Measurements from ENCODE around the gene BRD7. TPM values are rescaled to one million over a fixed set of nuclear protein-coding genes. Genes with fewer than 3 reads are reported as not detected.

BRD7 gene
- total RNA-seq, 1 donor from 2014 or later, result 61.6 TPM

DNA sequence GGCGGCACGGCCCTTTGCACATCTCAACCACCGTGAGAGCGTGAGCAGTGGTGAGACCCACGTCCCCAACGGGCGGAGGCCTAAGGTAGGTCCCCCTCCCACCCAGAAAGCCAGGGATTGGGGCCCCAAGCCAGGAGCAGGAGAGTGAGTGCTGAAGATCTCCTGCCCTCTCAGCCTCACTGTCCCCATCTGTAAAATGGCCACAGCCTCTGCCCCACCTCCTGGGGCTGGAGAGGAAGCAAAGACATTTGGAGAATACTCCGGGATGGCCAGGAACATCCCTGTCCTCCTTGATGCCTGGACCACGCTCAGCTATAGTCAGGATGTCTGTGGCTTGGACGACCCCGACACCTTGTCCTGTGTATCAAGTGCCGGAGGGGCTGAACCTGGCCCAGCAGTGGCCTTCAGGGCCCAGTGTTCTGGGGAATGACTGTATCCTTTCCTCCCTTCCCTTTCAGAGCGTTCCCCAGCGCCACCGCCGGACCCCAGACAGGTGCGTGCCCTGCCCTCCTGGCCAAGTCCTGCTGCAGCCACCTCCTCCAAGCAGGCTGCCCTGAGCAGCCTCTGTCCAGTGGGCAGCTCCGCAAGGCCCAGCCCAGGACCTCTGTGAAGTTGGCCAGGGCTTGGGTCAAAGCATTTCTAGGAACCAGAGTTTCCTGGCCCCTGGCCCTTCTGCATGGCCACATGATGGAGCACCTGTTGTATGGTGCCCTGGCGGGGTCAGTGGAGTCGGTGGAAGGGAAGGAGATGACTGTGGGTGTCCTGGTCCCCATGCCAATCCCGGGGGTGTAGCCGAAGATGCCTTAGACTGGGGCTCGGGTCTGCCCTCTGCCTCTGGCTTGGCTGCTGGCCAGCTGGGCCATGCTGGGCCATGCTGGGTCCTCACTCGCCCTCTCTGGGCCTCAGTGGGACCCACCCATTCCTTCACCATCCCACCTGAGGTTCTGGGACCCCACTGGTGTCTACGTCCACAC is 64.0 kb downstream of the BRD7 start:
- DNase-seq (ENCODE audit: low spot score), result no peak

DNA sequence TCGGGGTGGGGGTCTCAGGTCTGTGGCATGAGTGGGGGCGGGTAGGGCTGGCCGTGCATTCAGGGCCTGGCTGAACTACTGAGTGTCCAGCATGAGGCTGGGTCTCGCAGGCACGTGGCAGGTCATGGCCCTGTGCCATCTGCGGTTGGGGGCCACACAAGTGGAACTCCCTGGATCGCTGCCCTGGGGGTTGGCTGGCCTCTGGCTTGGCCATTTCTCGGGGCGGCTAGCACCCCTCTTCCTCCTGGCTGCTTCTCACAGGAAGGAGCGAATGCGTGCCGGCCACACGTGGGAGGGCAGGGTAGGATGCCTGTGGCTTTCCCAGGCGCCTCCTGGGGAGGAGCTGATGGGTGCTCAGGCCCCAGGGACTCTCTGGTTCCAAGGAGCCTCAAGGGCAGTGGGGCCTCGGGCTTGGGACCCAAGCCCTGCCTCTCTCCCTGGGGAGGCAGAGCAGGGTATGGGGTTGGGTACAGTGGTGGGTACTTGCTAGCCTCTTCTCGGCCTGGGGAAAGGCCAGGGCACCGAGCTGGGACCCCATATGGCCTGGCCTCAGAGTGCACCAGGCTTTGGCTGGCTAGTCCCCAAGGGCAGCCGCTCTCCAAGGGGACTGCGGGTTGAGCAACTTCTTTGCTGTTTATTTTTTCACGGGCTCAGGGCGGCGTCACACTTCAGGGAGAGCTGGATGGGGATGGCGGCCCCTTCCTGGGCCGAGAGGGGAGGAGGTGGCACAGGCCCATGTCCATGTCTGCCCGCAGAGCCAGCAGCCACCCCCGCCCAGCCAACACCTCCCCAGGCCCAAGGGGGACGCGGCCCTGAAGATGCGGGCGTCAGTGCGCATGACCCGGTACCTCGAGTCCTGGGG is 65.0 kb downstream of the BRD7 start:
- DNase-seq (ENCODE audit: low spot score), result no peak

DNA sequence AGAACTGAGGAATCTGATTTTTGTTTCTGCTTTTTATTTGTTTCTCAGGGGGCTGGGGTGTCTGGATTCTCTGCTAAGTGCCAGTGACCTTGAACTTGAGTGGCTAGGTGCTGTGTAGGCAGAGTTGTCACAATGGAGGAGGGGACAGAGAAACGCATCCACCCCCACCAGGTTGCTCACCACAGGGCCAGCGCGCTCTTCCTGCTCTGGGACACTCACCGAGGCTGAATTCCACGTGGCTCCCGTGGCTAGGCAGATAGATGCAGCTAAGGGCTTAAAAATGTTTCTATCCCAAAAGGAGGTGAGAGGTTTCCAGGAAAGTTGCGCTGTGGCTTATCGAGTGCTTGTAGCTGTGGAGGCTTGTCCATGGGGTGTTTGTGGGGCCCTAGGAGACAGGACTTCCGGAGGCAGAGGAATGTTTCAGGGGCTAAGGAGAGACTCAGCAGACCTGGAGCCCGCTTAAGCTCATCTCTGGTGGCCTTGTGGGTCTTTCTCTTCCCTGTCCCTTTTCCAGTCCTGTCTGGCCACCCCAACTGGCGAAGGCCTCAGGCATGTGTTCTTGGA is 65.7 kb downstream of the BRD7 start:
- DNase-seq (ENCODE audit: low spot score), result no peak

DNA sequence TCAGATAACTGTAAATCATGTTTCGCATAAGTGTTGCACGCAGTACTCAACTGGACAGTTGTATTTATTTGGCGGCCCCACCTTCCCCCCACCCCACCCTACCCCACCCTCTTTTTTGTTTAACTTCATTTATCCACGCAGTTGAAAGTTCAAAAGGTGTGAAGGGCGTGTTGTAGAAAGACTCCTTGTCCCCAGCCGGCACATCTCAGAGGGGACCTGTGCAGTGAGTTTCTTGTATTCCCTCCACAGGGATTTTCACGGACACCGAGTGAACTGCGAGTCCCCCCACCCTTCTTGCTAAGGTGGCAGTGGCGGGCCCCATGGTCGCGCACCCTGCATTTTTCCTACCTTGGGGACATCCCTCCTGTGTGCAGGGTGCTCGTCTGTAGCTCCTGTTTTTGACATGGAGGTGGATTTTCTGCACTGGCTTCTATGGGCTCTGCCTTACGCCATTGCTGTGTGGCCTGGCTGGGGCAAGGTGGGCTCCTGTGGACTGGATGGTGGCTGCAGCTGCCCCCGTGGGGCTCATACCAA is 66.2 kb downstream of the BRD7 start:
- DNase-seq (ENCODE audit: low spot score), result no peak

DNA sequence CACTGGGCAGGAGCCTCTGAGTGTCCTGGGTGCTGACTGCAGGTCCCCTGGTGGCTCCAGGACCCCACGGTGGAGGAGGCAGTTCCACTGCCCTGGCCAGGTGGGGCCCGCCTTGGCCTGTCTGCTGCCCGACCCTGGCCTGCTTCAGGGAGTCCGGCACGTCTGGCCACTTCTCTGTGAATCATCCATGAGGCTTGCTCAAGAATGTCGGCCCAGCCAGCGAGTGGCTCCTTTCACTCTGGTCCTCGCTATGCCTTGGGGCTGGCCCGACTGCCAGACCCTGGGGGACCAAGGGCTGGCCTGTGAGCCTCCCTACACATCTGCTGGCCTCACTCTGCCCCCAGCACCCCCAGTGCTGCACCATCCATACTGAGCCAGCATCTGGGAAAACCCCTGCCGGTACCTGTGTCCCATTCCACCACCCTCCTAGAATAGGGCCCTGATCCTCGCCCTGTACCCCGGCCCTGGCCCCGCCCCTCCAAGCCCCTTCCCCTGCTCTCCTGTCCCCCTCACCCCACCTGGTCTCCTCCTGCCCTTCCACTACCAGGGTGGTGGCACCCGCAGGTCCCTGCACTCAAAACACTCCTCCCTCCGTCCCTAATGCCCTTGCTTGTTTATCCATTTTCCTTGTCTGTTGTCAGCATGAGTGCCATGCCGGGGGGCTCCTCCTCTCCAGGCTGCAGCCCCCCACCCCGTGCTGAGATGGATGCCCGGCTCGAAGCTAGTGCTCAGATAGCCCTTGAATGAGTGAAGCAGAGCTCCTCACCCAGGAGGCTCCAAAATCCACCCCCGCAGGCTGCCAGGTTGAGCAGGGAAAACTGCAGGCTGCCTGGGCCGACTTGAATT is 66.9 kb downstream of the BRD7 start:
- no peak for DNase-seq (ENCODE audit: low spot score)

DNA sequence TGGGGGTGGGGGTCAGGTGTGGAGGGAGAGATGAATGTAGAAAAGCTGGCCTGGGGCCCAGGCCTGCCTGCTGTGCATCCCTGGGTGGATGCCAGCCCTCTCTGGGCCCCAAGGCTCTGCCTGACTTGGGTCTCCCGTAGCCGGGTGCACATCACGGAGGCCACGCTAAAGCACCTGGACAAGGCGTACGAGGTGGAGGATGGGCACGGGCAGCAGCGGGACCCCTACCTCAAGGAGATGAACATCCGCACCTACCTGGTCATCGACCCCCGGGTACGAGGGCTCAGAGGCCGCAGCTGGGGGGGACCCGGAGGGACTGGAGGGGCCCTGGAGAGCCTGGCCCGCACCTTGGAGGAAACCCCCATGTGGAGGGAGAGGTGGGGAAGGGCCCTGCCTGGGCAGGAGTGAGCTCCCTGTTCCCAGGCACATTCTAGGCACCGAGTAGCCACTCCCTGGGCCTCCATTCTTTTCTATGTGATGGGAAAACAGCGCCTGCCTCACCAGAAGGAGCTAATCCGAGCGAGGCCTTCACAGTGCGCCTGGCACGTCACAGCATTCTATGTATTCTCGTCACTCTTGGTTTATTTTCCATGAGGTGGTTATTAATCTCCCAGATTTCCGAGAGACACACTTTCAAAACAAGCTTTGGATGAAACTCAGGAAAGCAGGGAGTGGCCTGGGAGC is 67.7 kb downstream of the BRD7 start:
- DNase-seq (ENCODE audit: low spot score), result no peak

DNA sequence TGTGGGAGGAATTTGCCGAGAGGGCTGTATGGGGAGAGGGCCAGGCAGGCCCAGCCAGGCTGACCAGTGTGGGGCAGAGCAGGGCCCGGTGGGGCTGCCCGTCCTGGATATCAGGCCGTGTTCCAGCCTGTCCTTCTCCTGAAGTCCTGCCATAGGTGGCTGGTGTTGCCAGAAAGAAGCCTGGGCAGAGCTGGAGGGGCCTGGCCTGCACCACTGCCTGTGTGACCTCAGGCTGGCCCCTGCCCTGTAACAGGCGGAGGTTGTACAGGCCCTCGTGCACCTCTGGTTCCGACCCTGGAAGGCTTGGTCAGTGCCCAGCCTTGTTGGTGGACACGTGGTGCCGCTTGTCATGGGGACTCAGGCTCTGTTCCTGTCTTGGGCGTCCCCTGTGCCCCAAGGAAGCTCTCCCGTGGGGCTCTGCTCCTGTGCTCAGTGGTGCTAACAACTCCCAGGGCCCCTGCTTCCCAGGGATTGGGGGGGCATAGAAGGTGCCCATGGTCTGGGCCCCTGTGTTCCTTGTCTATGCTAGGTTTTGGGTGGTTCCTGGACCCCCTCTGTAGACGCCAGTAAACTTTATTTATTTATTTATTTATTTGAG is 69.2 kb downstream of the BRD7 start:
- DNase-seq (ENCODE audit: low spot score), result no peak

DNA sequence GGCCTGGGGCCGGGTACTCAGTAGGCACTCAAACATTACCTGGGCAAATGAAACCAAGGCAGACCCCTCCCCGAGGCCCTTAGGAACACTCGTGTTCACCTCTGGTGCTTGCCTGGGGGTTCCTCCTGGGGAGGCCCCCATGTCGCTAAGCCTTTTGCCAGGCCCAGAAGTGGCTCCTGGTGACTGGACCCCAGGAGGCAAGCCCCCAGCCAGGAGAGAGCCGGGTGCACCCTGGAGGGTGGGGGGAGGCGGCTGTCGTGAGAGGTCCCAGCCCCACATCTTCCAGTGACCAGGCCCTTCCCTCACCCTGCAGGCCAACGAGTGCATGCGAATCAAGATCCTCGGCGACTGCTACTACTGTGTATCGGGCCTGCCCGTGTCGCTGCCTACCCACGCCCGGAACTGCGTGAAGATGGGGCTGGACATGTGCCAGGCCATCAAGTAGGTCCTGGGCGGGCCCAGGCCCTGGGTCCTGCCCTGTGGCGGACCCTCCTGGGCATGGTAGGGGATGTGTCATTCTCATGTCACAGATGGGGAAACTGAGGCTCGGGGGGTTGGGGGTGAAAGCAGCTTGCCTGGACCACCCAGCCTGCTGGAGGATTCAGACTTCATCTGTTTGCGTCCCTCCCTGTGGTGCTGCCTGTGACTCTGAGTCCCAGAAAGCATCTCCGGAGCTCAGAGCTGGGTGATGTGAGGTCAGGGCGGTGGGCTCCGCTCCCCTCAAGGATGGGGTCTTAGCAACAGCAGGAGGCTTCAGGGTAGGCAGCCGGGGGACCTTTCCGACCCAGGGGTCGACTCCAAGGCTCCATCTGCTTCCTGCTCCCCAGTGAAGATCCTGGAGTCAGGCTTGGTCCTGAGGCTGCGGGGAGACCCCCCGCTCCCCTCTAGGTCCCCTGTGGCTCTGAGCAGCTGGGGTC is 69.9 kb downstream of the BRD7 start:
- DNase-seq (ENCODE audit: low spot score), result no peak

DNA sequence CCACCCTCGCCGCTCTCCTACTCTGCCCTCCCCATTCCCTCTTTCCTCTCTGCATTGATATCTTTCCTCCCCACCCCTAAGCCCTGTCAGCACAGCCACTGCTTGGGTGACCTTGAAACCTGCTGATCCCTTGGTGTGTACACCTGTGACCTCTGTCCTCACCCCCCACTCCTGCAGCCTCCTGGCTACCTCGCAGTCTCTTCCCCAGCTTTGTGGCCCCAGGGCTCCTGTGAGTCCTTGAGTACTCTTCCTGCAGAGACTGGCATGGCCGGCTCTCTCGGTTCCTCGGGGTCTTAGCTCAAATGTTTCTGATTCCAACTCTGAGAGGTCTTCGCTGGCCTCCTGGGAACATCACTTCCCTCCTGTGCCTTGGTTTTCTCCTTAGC is 70.7 kb downstream of the BRD7 start:
- DNase-seq (ENCODE audit: low spot score), result no peak

DNA sequence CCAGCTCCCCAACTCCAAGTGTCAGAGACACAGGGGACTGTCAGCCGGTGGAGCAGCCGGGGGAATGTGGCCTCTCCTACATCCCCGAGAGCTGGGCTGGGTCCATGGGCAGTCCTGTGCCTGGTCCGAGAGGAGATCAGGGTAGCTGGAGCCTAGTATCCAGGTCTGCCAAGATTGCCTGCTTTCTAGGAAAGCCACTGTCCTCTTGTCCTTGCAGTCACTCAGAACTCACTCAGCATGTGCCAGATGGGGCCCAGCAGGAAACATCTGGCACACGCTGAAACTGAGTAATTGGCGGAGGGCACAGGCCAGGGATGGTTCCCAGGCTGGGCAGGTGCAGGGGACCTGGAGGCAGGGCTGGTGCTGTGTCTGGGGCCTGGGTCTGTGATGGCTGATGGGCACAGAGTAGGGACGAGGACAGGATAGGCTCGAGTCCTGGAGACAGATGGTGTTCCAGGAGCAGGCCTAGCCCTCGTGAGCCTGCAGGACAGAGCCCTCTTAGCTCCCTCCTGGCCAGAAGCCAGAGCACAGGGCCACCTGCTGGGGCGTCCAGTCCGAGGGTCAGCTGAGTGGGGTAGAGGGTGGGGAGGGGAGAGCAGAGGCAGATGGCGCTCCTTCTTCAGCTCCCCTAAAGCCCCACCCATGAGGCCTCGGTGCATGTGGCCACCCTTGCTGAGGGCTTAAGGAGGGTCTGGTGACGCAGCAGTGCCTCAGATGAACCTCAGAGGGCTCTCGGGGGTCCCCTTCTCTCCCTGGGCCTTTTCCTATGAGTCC is 71.3 kb downstream of the BRD7 start:
- no peak for DNase-seq (ENCODE audit: low spot score)

DNA sequence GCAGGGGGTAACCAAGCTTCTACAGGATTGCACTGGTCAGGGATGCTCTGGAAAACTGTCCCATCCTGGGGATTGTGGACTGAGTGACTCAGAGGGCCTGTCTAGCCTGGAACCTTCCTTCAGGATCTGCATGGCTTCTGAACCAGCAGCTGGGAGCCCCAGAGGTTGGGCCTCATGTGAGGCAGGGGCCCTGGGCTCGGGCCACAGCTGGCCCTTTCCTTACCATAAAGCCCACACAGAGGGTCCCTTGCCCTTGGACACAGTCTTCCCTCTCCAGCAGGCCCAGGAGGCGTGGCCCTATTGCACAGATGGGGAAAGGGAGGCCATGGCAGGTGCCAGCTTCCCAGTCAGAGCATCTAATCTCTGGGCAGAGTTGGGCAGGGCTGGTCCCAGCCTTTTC is 72.0 kb downstream of the BRD7 start:
- no peak for DNase-seq (ENCODE audit: low spot score)

DNA sequence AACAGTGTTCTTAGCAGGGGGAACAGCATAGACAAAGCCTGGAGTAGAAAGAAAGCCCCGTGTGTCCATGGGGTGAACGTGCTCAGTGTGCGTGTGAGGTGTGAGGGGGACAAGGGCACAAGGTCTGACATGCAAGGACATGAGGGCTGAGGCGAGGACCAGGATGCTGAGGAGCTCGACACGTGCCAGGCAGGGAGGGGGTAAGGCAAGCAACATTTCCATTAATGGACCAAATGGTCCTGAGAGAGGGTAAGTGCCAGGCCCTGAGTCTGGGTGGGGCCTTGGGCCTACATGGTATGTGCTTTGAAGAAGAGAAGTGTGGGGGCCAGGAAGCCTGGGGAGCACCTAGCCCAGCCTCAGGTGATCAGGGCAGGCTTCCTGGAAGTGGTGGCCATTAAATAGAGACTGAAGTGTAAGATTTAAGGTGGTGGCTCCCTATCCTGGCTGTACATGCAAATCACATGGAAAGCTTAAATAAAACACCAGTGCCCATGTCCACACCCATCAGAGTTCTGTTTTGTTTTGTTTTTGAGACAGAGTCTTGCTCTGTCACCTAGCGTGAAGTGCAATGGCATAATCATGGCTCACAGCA is 73.2 kb downstream of the BRD7 start:
- no peak for DNase-seq (ENCODE audit: low spot score)

DNA sequence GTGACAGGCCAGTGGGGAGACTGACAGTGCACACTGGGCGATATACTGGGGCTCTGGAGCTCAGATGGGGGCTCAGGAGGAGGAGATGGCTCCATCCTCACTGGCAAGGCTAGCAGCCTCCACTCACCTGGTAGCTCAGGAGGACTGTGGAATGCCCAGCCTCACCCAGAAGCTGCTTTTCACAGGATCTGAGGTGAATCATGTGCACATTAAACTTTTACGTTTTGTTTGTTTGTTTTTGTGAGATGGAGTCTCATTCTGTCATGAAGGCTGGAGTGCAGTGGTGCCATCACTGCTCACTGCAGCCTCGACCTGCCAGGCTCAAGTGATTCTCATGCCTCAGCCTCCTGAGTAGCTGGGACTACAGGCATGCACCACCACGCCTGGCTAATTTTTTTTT is 73.8 kb downstream of the BRD7 start:
- no peak for DNase-seq (ENCODE audit: low spot score)

DNA sequence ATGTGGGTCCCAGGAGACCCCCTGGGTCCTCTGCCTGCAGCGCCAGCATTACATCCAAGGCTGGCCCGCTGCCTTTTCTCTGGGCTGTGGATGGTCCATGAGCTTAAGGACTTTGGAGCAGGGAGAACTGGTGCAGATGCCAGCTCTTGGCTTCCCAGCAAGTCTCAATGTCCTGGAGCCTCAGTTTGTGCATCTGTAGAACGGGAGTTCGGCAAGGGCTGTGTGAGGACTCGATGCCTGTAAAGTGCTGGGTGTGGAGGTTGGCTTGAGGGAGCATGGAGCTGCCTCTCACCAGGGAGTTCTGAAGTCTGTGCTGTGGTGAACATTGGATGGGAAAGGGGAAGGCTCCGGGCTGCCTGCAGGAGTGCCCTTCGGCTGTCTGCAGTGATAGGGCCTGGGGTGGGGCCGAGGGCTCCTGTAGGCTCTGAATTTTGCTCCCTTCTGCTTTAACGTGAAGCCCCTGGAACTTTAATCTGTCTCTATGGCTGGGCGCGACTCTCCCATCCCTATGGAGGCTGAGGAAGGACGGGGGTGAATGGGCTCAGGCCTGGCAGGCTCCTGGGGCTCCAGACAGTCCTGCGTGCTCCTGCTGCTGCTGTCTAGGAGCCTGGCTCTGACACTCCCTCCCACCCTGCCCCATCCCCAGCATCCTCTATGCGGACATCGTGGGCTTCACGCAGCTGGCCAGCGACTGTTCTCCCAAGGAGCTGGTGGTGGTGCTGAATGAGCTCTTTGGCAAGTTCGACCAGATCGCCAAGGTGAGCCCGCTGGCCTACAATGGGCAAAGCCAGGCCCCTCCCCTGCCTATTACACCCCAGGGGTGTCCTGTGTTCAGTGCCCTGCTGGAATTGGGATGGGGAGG is 74.6 kb downstream of the BRD7 start:
- DNase-seq (ENCODE audit: low spot score), result no peak

DNA sequence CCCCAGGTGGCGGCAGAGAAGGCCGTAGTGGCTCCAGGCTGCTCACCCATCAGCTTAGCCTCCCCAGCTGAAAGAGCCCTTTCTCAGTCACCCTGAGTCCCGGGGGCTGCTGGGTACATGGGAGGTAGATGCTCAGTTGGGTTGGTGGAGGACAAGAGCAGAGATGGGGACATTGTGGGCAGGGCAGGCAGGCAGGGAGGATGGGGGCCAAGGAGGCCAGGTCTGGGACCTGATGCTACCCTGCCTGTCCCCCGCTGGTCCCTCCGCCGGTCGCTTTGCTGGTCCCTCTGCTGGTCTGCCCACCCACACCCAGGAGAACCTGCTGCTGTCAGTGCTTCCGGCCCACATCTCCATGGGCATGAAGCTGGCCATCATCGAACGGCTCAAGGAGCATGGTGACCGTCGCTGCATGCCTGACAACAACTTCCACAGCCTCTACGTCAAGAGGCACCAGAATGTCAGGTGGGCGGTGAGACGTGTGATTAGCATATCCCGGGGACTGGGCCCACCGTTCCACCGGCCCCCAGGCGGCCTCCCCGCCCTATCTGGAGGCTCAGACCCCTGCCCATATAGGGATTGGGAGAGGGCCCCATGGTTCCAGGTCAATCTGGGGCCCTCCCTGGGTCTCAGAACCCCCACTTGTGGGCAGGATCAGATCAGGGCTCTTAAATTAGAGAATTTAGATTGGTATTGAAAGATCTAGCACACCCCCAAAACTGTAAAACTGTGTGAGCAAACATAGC is 75.6 kb downstream of the BRD7 start:
- no peak for DNase-seq (ENCODE audit: low spot score)

DNA sequence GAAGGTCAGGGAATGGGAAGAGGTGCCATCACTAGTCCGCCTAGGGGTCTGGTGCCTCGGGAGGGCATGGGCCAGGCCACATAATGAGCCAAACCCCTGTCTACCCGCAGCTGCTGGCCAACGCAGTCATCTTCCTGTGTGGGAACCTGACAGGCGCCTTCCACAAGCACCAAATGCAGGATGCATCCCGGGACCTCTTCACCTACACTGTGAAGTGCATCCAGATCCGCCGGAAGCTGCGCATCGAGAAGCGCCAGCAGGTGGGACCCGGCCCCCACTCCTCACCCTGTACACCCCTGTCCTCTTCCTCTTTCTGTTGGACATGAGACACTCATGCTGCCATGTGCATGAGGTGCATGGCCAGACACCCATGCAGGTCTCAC is 76.2 kb downstream of the BRD7 start:
- DNase-seq (ENCODE audit: low spot score), result no peak
